Skeletal muscle tissue (tissue), 4 donors: ENCODE measurements around the gene KDM1B. TPM values are rescaled to one million over a fixed set of nuclear protein-coding genes. Genes with fewer than 3 reads are reported as not detected.
"Not testable (repeated sequence)": the region's sequence is repeated elsewhere in the genome, so short reads cannot be mapped to it uniquely, and the experiment has no call there.

Experiments
- H3K27ac ChIP-seq: one replicate; pipeline ENCODE4 v1.7.0; 2013; ENCODE audit warnings: mild to moderate bottlenecking, low read depth, low read length, inconsistent platforms
- H3K27me3 ChIP-seq, 3 donors: one replicate each; pipeline ENCODE4 v1.7.0; 2013; ENCODE audit warnings: low read length in 3 of 3; ENCODE audit not compliant: control insufficient read depth in 3 of 3, insufficient read depth in 3 of 3
- H3K36me3 ChIP-seq, 3 donors: one replicate each; pipeline ENCODE4 v1.7.0; 2013; ENCODE audit warnings: low read length in 3 of 3; ENCODE audit not compliant: control insufficient read depth in 3 of 3, insufficient read depth in 3 of 3
- H3K4me1 ChIP-seq, 3 donors: one replicate each; pipeline ENCODE4 v1.7.0; 2013; ENCODE audit warnings: low read length in 3 of 3, mild to moderate bottlenecking in 3 of 3; ENCODE audit not compliant: control insufficient read depth in 3 of 3, insufficient read depth in 3 of 3
- H3K4me3 ChIP-seq, 3 donors: one replicate each; pipeline ENCODE4 v1.7.0; 2013; ENCODE audit warnings: low read length in 3 of 3
- H3K9ac ChIP-seq, 3 donors: one replicate each; pipeline ENCODE4 v1.7.0; 2013; ENCODE audit warnings: low read length in 3 of 3, mild to moderate bottlenecking in 3 of 3, moderate library complexity in 2 of 3, low read depth in 1 of 3
- H3K9me3 ChIP-seq, 3 donors: one replicate each; pipeline ENCODE4 v1.7.0; 2013; ENCODE audit warnings: low read length in 3 of 3; ENCODE audit not compliant: control insufficient read depth in 3 of 3
- total RNA-seq: library from RNA; depleted of rRNA; stranded (reverse); fragments of >200 nt; gene quantifications from one replicate; pipeline ENCODE4 v1.2.3, GENCODE V29; 2014
- donor health status: Osteomylitis.

Gene KDM1B
- total RNA-seq, 1 donor from 2014 or later: 16.2 TPM

DNA sequence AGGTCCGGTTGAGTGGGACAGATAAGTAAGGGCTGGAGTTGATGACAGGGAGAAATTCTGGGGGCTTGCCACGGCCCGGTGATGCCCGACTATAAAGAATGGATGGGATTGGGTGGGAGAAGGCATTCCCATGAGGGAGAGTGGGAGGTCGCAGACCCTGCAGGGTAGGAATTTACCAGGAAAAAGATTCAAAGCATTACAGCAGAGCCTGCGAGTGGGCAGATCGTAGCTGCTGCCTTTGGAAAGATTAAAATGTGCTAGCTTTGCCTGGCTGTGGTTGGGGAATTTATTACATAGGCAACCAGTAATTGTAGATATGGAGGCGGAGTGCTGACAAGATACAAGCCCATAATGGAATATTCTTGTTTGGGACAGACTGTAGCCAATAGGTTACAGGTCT lies 49.5 kb downstream of the KDM1B start:
- H3K4me3 ChIP-seq: no peak overlapping the region
- H3K9ac ChIP-seq: no peak overlapping the region
- H3K27ac ChIP-seq: no peak overlapping the region
- H3K4me1 ChIP-seq: no peaks in the 10 kb centered on the region
- H3K27me3 ChIP-seq: no peaks in the 10 kb centered on the region
- H3K36me3 ChIP-seq: peaks cover 10 to 33% (median 31%) of the 10 kb centered on the region in 3 donors
- H3K9me3 ChIP-seq: no peaks in the 10 kb centered on the region

GRCh38 chr6:18206591-18206990 lies 51.4 kb downstream of the KDM1B start:
- Histone ChIP-seq H3K9me3 (no peaks in the 10 kb centered on the region), H3K27me3 (no peaks in the 10 kb centered on the region), H3K4me1 (no peaks in the 10 kb centered on the region), H3K27ac (no peak overlapping the region), H3K9ac (no peak overlapping the region), H3K36me3 (peaks cover 6 to 24% (median 22%) of the 10 kb centered on the region in 3 donors), H3K4me3 (no peak overlapping the region)

DNA sequence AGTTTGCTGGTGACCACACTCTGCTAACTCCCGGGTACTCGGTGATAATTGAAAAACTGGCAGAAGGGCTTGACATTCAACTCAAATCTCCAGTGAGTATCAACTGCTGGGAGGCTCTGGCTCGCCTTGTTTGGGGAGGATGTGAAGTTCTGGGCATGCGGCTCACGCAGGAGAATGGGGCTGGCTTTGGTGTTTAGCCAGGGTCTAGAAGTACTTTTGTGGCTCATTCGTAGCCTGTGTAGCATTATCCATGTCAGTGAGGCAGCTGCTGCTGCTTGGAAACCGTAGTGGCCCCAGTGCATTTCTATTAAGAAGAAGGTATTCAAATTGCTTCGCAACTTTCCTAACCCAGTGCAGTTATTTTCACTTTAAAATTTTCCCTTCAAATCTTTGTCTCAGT lies 52.2 kb downstream of the KDM1B start:
- Histone ChIP-seq H3K4me3 (no peak overlapping the region), H3K9me3 (no peaks in the 10 kb centered on the region), H3K27me3 (no peaks in the 10 kb centered on the region), H3K36me3 (peaks cover 5 to 22% (median 22%) of the 10 kb centered on the region in 3 donors), H3K27ac (no peak overlapping the region), H3K9ac (no peak overlapping the region), H3K4me1 (no peaks in the 10 kb centered on the region)

- Histone ChIP-seq H3K27ac (no peak overlapping the region), H3K9ac (no peak overlapping the region), H3K36me3 (peaks cover 4 to 20% (median 19%) of the 10 kb centered on the region in 3 donors), H3K4me1 (no peaks in the 10 kb centered on the region), H3K4me3 (no peak overlapping the region), H3K9me3 (no peaks in the 10 kb centered on the region), H3K27me3 (no peaks in the 10 kb centered on the region)
Observed at GRCh38 chr6:18207949-18208348, 52.7 kb downstream of the KDM1B start.

- H3K4me1 ChIP-seq, H3K9ac ChIP-seq, H3K9me3 ChIP-seq, H3K27me3 ChIP-seq, H3K27ac ChIP-seq, H3K4me3 ChIP-seq: not testable (repeated sequence)
- peaks cover 2 to 21% (median 20%) of the 10 kb centered on the region in 3 donors for H3K36me3 ChIP-seq
Observed at GRCh38 chr6:18208778-18209177, 53.6 kb downstream of the KDM1B start.

- Histone ChIP-seq H3K9me3 (no peaks in the 10 kb centered on the region), H3K27me3 (no peaks in the 10 kb centered on the region), H3K4me3 (no peak overlapping the region), H3K36me3 (peaks cover 2 to 23% (median 21%) of the 10 kb centered on the region in 3 donors), H3K9ac (no peak overlapping the region), H3K4me1 (no peaks in the 10 kb centered on the region), H3K27ac (no peak overlapping the region)
Observed at GRCh38 chr6:18209539-18210197, 54.4 kb downstream of the KDM1B start.

- Histone ChIP-seq H3K9me3 (no peaks in the 10 kb centered on the region), H3K27ac (no peak overlapping the region), H3K4me3 (no peak overlapping the region), H3K27me3 (no peaks in the 10 kb centered on the region), H3K4me1 (no peaks in the 10 kb centered on the region), H3K36me3 (peaks cover 7 to 30% (median 24%) of the 10 kb centered on the region in 3 donors), H3K9ac (no peak overlapping the region)
Observed at GRCh38 chr6:18210707-18211106, 55.5 kb downstream of the KDM1B start.

GRCh38 chr6:18211338-18211737 lies 56.1 kb downstream of the KDM1B start:
- Histone ChIP-seq H3K36me3 (peaks cover 7 to 30% (median 22%) of the 10 kb centered on the region in 3 donors), H3K4me1 (no peaks in the 10 kb centered on the region)

GRCh38 chr6:18212231-18212630 lies 57.0 kb downstream of the KDM1B start:
- Histone ChIP-seq H3K36me3 (peaks cover 7 to 34% (median 21%) of the 10 kb centered on the region in 3 donors), H3K9me3 (no peaks in the 10 kb centered on the region), H3K4me1 (no peaks in the 10 kb centered on the region), H3K27me3 (no peaks in the 10 kb centered on the region), H3K9ac (no peak overlapping the region), H3K27ac (no peak overlapping the region), H3K4me3 (no peak overlapping the region)

More at GRCh38 chr6:18211338-18211737, 56.1 kb downstream of the KDM1B start:
- Histone ChIP-seq H3K27me3 (no peaks in the 10 kb centered on the region), H3K9me3 (no peaks in the 10 kb centered on the region), H3K4me3 (no peak overlapping the region), H3K27ac (no peak overlapping the region), H3K9ac (no peak overlapping the region)

- Histone ChIP-seq H3K27me3 (no peaks in the 10 kb centered on the region), H3K27ac (no peak overlapping the region), H3K9ac (no peak overlapping the region), H3K36me3 (peaks cover 7 to 27% (median 21%) of the 10 kb centered on the region in 3 donors), H3K9me3 (no peaks in the 10 kb centered on the region), H3K4me1 (no peaks in the 10 kb centered on the region), H3K4me3 (no peak overlapping the region)
Observed at GRCh38 chr6:18213439-18213838, 58.2 kb downstream of the KDM1B start.
